A549 (cell line): Measurements from ENCODE around the gene B4GALT3. TPM values are rescaled to one million over a fixed set of nuclear protein-coding genes. Genes with fewer than 3 reads are reported as not detected.

Experiments
- ATAC-seq, 2 experiments: fragments of 200-7000 bp in 1 of 2; fragments of >200 bp in 1 of 2; cut with Nextera tagmentation in 1 of 2; cut with Tn5 transposase in 1 of 2; 3 replicates each; pipeline versions ENCODE4 v1.8.0 to v1.9.1; 2018 to 2020; ENCODE audit warnings: mild to moderate bottlenecking in 1 of 2, moderate library complexity in 1 of 2
- CTCF ChIA-PET: fragments of 300-600 bp; sonication (Branson Sonifier 250); formaldehyde crosslinking; extraction: SDS; loops from one replicate; lab custom pipeline; 2021; ENCODE audit warnings: antibody characterized with exemption, inconsistent platforms; lab: Yijun Ruan, JAX
- POLR2A ChIA-PET: fragments of 350-600 bp; formaldehyde crosslinking; extraction: SDS; loops from one replicate; lab custom pipeline; 2021; ENCODE audit warnings: antibody characterized with exemption, inconsistent platforms; lab: Yijun Ruan, JAX
- DNase-seq, 2 experiments: peaks; one replicate each; pipeline versions ENCODE4 v3.0.0 to v3.0.0-alpha.2; 2011 to 2016; ENCODE audit warnings: low read depth in 1 of 2, low spot score in 1 of 2
- FAIRE-seq: peaks from 2 replicates; lab custom pipeline; 2011; peaks lifted over from hg19 to GRCh38; lab: Jason Lieb, UNC
- H3K27ac ChIP-seq, 2 experiments: fragments of >200 bp; sonication (Bioruptor Twin); formaldehyde crosslinking; 3 replicates each; pipeline ENCODE4 v1.5.1; 2016 to 2017
- H3K4me1 ChIP-seq: fragments of >200 bp; sonication (Bioruptor Twin); formaldehyde crosslinking; 3 replicates; pipeline ENCODE4 v1.6.1; 2016
- H3K4me2 ChIP-seq: fragments of >200 bp; sonication (Bioruptor Twin); formaldehyde crosslinking; 3 replicates; pipeline ENCODE4 v1.6.1; 2016
- H3K4me3 ChIP-seq: fragments of >200 bp; sonication (Bioruptor Twin); formaldehyde crosslinking; 3 replicates; pipeline ENCODE4 v1.5.1; 2016
- H3K9me3 ChIP-seq: fragments of >200 bp; sonication (Bioruptor Twin); formaldehyde crosslinking; 3 replicates; pipeline ENCODE4 v1.6.1; 2016
- CBX2 ChIP-seq: fragments of 200-600 bp; sonication (generic); IDR thresholded peaks from 2 replicates; pipeline ENCODE4 v1.6.1; 2016; ENCODE audit warnings: low read depth, mild to moderate bottlenecking, borderline replicate concordance
- CBX8 ChIP-seq: fragments of 200-600 bp; sonication (generic); IDR thresholded peaks from 2 replicates; pipeline ENCODE4 v1.6.1; 2016
- CEBPB ChIP-seq, 2 experiments: fragments of >200 bp in 1 of 2; sonication (Bioruptor Twin) in 1 of 2; formaldehyde crosslinking in 1 of 2; IDR thresholded peaks; 2 replicates each; pipeline ENCODE4 v1.6.1; 2012 to 2016
- CHD4 ChIP-seq: fragments of 200-600 bp; sonication (generic); IDR thresholded peaks from 2 replicates; pipeline ENCODE4 v1.6.1; 2016; ENCODE audit warnings: antibody characterized with exemption, mild to moderate bottlenecking, borderline replicate concordance
- EHF ChIP-seq: fragments of 250-450 bp; sonication (Bioruptor Pico); IDR thresholded peaks from 2 replicates; pipeline ENCODE4 v1.5.0; 2020; ENCODE audit warnings: mild to moderate bottlenecking
- EHMT2 ChIP-seq: fragments of 200-600 bp; sonication (generic); IDR thresholded peaks from 2 replicates; pipeline ENCODE4 v1.6.1; 2016; ENCODE audit warnings: antibody characterized with exemption, low read depth, mild to moderate bottlenecking, moderate library complexity
- FOSB ChIP-seq: fragments of 250-450 bp; sonication (Bioruptor Pico); IDR thresholded peaks from 2 replicates; pipeline ENCODE4 v1.5.0; 2020; ENCODE audit warnings: mild to moderate bottlenecking, moderate library complexity
- FOSL2 ChIP-seq, 2 experiments: fragments of 450-650 bp in 1 of 2; fragments of >200 bp in 1 of 2; sonication (Bioruptor Twin) in 1 of 2; formaldehyde crosslinking; IDR thresholded peaks; 2 replicates each; pipeline versions ENCODE4 v1.5.0 to v1.6.1; 2016 to 2020; ENCODE audit warnings: mild to moderate bottlenecking in 1 of 2, moderate library complexity in 1 of 2
- HDAC2 ChIP-seq: fragments of 200-600 bp; sonication (generic); IDR thresholded peaks from 2 replicates; pipeline ENCODE4 v1.6.1; 2016
- JUNB ChIP-seq: fragments of >200 bp; sonication (Bioruptor Twin); formaldehyde crosslinking; IDR thresholded peaks from 2 replicates; pipeline ENCODE4 v1.6.1; 2016
- KDM5A ChIP-seq: fragments of 200-600 bp; sonication (generic); IDR thresholded peaks from 2 replicates; pipeline ENCODE4 v1.6.1; 2016; ENCODE audit warnings: antibody characterized with exemption, mild to moderate bottlenecking
- MAFK ChIP-seq: fragments of 450-650 bp; IDR thresholded peaks from 2 replicates; pipeline ENCODE4 v1.6.1; 2014; ENCODE audit not compliant: partially characterized antibody
- MAZ ChIP-seq: fragments of 150-350 bp; IDR thresholded peaks from 2 replicates; pipeline ENCODE4 v1.6.1; 2014; ENCODE audit warnings: antibody characterized with exemption, low read depth, low read length, borderline replicate concordance
- NPAS2 ChIP-seq: fragments of 250-450 bp; sonication (Bioruptor Pico); IDR thresholded peaks from 2 replicates; pipeline ENCODE4 v1.8.0; 2022; ENCODE audit warnings: mild to moderate bottlenecking, moderate library complexity, borderline replicate concordance
- NR3C1 ChIP-seq: fragments of >200 bp; sonication (Bioruptor Twin); formaldehyde crosslinking; IDR thresholded peaks from 3 replicates; pipeline ENCODE4 v1.6.1; 2017
- POLR2A ChIP-seq: IDR thresholded peaks from 2 replicates; pipeline ENCODE4 v1.6.1; 2012; ENCODE audit warnings: mild to moderate bottlenecking, low read length
- POLR2AphosphoS2 ChIP-seq: conservative IDR thresholded peaks from 2 replicates; pipeline ENCODE4 v1.6.1; 2012; ENCODE audit warnings: low read length, improper control_type of control experiment, inconsistent platforms
- RAD21 ChIP-seq, 2 experiments: fragments of >200 bp in 1 of 2; sonication (Bioruptor Twin) in 1 of 2; formaldehyde crosslinking in 1 of 2; IDR thresholded peaks in 1 of 2; conservative IDR thresholded peaks in 1 of 2; 2 replicates in 1 of 2; 3 replicates in 1 of 2; pipeline ENCODE4 v1.6.1; 2012 to 2018; ENCODE audit warnings: inconsistent platforms in 1 of 2
- RNF2 ChIP-seq: fragments of 200-600 bp; sonication (generic); IDR thresholded peaks from 2 replicates; pipeline ENCODE4 v1.6.1; 2016; ENCODE audit warnings: low read depth, mild to moderate bottlenecking, antibody characterized with exemption, moderate library complexity, borderline replicate concordance
- SREBF2 ChIP-seq: fragments of 450-650 bp; IDR thresholded peaks from 2 replicates; pipeline ENCODE4 v1.6.1; 2014; ENCODE audit warnings: mild to moderate bottlenecking, moderate library complexity
- TP53 ChIP-seq: fragments of 250-450 bp; sonication (Bioruptor Pico); IDR thresholded peaks from 2 replicates; pipeline ENCODE4 v1.5.0; 2021; ENCODE audit warnings: mild to moderate bottlenecking, moderate library complexity
- ZC3H11A ChIP-seq: fragments of 450-650 bp; IDR thresholded peaks from 2 replicates; pipeline ENCODE4 v1.6.1; 2014; ENCODE audit warnings: antibody characterized with exemption, mild to moderate bottlenecking
- ZNF302 ChIP-seq: fragments of 250-450 bp; sonication (Bioruptor Pico); IDR thresholded peaks from 2 replicates; pipeline ENCODE4 v1.9.0; 2021; ENCODE audit warnings: inconsistent platforms, mild to moderate bottlenecking, moderate library complexity
- WGBS: methylation state at CpG from one replicate; pipeline ENCODE4 v1.1.6; 2017; ENCODE audit errors: missing lambda C conversion rate; 5-methylcytosine and 5-hydroxymethylcytosine counted together
- polyA plus RNA-seq, 4 experiments: library from polyadenylated mRNA; depleted of rRNA in 3 of 4; stranded (reverse); fragments of >200 nt; fragmentation: RNase III in 1 of 4; extraction: RNeasy Plus Mini Kit Qiagen cat#74134 plus additional on column Dnase treatment in 1 of 4; gene quantifications; 2 replicates in 3 of 4; 3 replicates in 1 of 4; pipeline ENCODE4 v1.2.3, GENCODE V29; 2011 to 2017
- TF ChIP-seq, protein P1 (sequence below): IDR thresholded peaks from 2 replicates; pipeline ENCODE4 v1.6.1; 2012
- TF ChIP-seq, protein P2 (sequence below): fragments of 250-450 bp; sonication (Bioruptor Pico); IDR thresholded peaks from 2 replicates; pipeline ENCODE4 v1.5.0; 2021; ENCODE audit warnings: mild to moderate bottlenecking, moderate library complexity, borderline replicate concordance

Gene B4GALT3
- polyA plus RNA-seq, 2 of the 4 experiments (the other 2 are of a cell fraction) = 25.3 to 25.5 TPM

DNA sequence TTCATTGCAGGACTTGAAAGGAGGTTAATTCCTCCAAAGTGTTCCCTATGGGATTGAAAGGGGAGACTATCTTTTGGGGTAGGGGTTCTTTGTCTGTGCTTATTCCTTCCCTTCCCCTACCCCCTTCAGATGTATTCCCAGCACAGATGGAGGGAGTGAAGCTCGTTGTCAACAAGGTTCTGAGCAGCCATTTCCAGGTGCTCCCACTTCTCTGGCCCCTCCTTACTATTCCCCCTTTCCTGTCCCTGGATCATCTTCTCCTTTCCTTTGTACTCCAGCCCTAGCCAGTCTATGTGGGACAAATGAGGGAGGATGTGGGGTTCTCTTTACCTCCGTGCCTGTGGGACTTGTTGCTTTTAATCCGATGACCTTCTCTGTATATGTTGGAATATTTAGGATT, 49.5 kb upstream of the B4GALT3 start:
- Histone ChIP-seq H3K4me1 (peaks cover 13% of the 10 kb centered on the region), H3K4me2 (peak overlapping the region; percentile 93), H3K27ac (peak overlapping the region; percentile 72 to 85; a peak in 4 of 6 replicates), H3K9me3 (no peaks in the 10 kb centered on the region), H3K4me3 (peak overlapping the region; percentile 57)
- FAIRE-seq = no peak
- ChIA-PET CTCF (interaction anchor here (0.5 to 20.1 kb wide), 24 partner anchors 9 to 200 kb away, joined by 3 to 319 read pairs (median 11); partner anchors contain the start of genes CFAP126, FCER1G, NDUFS2 and NR1I3), POLR2A (interaction anchor here (1.6 kb wide), 1 partner anchor 87 kb away, joined by 14 read pairs; the partner anchor contains the start of gene SDHC)
- WGBS = 79% methylated on average over 3 of the region's 3 CpGs
- no peak for ATAC-seq
- DNase-seq = no peak
- TF ChIP-seq MAZ = no peak
- TF ChIP-seq SREBF2 = no peak
- no peak for TF ChIP-seq EHMT2
- no peak for TF ChIP-seq TP53 (CRISPR knock-in tag)
- no peak for TF ChIP-seq RNF2
- TF ChIP-seq EHF (CRISPR knock-in tag) = no peak
- TF ChIP-seq MAFK = no peak
- no peak for TF ChIP-seq FOSB (CRISPR knock-in tag)
- no peak for TF ChIP-seq RAD21 (conservative IDR thresholded peaks at IDR 0.05 in 1 of 2, IDR thresholded peaks at IDR 0.05 in 1 of 2)
- TF ChIP-seq ZC3H11A = no peak
- TF ChIP-seq NR3C1 = no peak
- no peak for TF ChIP-seq CBX8
- TF ChIP-seq JUNB = no peak
- TF ChIP-seq ZNF302 (CRISPR knock-in tag) = no peak
- no peak for TF ChIP-seq POLR2AphosphoS2

DNA sequence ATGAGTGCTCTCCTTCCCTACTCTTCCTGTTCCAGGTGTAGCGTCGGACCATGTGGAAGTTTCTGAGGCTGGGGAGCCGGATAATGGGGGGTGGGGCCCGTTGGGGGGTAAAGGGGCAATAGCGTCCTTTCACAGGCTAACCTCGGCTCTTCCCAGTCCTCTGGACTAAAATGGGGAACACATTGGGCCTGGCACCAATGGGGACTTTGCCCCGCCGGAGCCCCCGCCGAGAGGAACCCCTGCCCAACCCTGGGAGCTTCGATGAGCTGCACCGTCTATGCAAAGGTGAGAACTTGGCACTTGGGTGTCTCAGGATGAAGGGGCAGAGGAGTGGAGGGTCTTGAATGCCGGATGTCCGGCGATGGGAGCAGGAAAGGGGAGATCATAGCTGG, 49.0 kb upstream of the B4GALT3 start:
- no peak for DNase-seq
- no peak for FAIRE-seq
- TF ChIP-seq CBX2 (no peak), MAFK (no peak), CEBPB (IDR thresholded peaks at IDR 0.05) (no peak), MAZ (no peak), NR3C1 (no peak), HDAC2 (no peak), NPAS2 (CRISPR knock-in tag) (no peak), POLR2A (no peak), EHMT2 (no peak), ZC3H11A (no peak), KDM5A (no peak), FOSL2 (IDR thresholded peaks at IDR 0.05) (no peak), FOSL2 (CRISPR knock-in tag; IDR thresholded peaks at IDR 0.05) (no peak), CHD4 (no peak), SREBF2 (no peak)
- TF ChIP-seq, protein P1, sequence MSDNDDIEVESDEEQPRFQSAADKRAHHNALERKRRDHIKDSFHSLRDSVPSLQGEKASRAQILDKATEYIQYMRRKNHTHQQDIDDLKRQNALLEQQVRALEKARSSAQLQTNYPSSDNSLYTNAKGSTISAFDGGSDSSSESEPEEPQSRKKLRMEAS = no peak
- TF ChIP-seq, protein P2, sequence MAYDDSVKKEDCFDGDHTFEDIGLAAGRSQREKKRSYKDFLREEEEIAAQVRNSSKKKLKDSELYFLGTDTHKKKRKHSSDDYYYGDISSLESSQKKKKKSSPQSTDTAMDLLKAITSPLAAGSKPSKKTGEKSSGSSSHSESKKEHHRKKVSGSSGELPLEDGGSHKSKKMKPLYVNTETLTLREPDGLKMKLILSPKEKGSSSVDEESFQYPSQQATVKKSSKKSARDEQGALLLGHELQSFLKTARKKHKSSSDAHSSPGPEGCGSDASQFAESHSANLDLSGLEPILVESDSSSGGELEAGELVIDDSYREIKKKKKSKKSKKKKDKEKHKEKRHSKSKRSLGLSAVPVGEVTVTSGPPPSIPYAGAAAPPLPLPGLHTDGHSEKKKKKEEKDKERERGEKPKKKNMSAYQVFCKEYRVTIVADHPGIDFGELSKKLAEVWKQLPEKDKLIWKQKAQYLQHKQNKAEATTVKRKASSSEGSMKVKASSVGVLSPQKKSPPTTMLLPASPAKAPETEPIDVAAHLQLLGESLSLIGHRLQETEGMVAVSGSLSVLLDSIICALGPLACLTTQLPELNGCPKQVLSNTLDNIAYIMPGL (CRISPR knock-in tag) = no peak
- H3K4me1 ChIP-seq = peaks cover 13% of the 10 kb centered on the region
- H3K4me2 ChIP-seq = peak overlapping the region; percentile 93
- POLR2A ChIA-PET = interaction anchor here (0.6 to 1.6 kb wide), 8 partner anchors 11 to 163 kb away, joined by 4 to 23 read pairs (median 10); partner anchors contain the start of genes NDUFS2 and SDHC
- H3K4me3 ChIP-seq = peak overlapping the region; percentile 57
- ATAC-seq = no peak
- WGBS = 10% methylated on average over 15 of the region's 15 CpGs
- no peaks in the 10 kb centered on the region for H3K9me3 ChIP-seq
- CTCF ChIA-PET = interaction anchor here (0.7 to 20.1 kb wide), 24 partner anchors 8 to 182 kb away, joined by 3 to 319 read pairs (median 11); partner anchors contain the start of genes ADAMTS4, CFAP126, FCER1G and NDUFS2
- H3K27ac ChIP-seq = peak overlapping the region; percentile 72 to 85
